ENCODE results near the gene RAB11FIP4.

RAB11FIP4 gene

GRCh38 chr17:31484821-31485220 lies 93.3 kb downstream of the RAB11FIP4 start:
- DNase-seq (ENCODE audit: low read depth in 3 of 3): no peak

GRCh38 chr17:31486351-31487062 lies 95.0 kb downstream of the RAB11FIP4 start:
- DNase-seq (ENCODE audit: low read depth in 3 of 3): no peak

- DNase-seq (ENCODE audit: low read depth in 3 of 3): no peak
These were observed 95.7 kb downstream of the RAB11FIP4 start for GRCh38 chr17:31487063-31487647.

- peak; percentile 83 to 92 (median 86) for DNase-seq (ENCODE audit: low read depth in 3 of 3)
These were observed 96.3 kb downstream of the RAB11FIP4 start for GRCh38 chr17:31487648-31488263.

GRCh38 chr17:31488264-31488981 lies 96.9 kb downstream of the RAB11FIP4 start:
- DNase-seq (ENCODE audit: low read depth in 3 of 3): no peak

- no peak for DNase-seq (ENCODE audit: low read depth in 3 of 3)
These were observed 97.5 kb downstream of the RAB11FIP4 start for GRCh38 chr17:31488982-31489294.

GRCh38 chr17:31489295-31490018 lies 98.0 kb downstream of the RAB11FIP4 start:
- DNase-seq (ENCODE audit: low read depth in 3 of 3): no peak

- no peak for DNase-seq (ENCODE audit: low read depth in 3 of 3)
These were observed 98.7 kb downstream of the RAB11FIP4 start for GRCh38 chr17:31490019-31490650.

GRCh38 chr17:31490671-31491375 lies 99.3 kb downstream of the RAB11FIP4 start:
- no peak for DNase-seq (ENCODE audit: low read depth in 3 of 3)

- no peak for DNase-seq (ENCODE audit: low read depth in 3 of 3)
These were observed 100.1 kb downstream of the RAB11FIP4 start for GRCh38 chr17:31491376-31492131.

GRCh38 chr17:31492206-31492605 lies 100.7 kb downstream of the RAB11FIP4 start:
- DNase-seq (ENCODE audit: low read depth in 3 of 3): no peak

GRCh38 chr17:31492880-31493655 lies 101.6 kb downstream of the RAB11FIP4 start:
- DNase-seq (ENCODE audit: low read depth in 3 of 3): peak; percentile 59 to 82 (median 69)

- DNase-seq (ENCODE audit: low read depth in 3 of 3): no peak
These were observed 102.2 kb downstream of the RAB11FIP4 start for GRCh38 chr17:31493656-31494155.

GRCh38 chr17:31494259-31495021 lies 103.0 kb downstream of the RAB11FIP4 start:
- DNase-seq (ENCODE audit: low read depth in 3 of 3): peak in 1 of 3 donors; percentile 57

GRCh38 chr17:31495022-31495885 lies 103.8 kb downstream of the RAB11FIP4 start:
- DNase-seq (ENCODE audit: low read depth in 3 of 3): no peak

- no peak for DNase-seq (ENCODE audit: low read depth in 3 of 3)
These were observed 104.6 kb downstream of the RAB11FIP4 start for GRCh38 chr17:31496097-31496496.

GRCh38 chr17:31496601-31497000 lies 105.1 kb downstream of the RAB11FIP4 start:
- no peak for DNase-seq (ENCODE audit: low read depth in 3 of 3)

Data from stimulated activated CD4-positive, alpha-beta T cell treated with anti-CD3 and anti-CD28 coated beads, TNF-alpha, amount 100 ng/mL, for 48 hours (primary cell).